GM21723 (cell line): ENCODE data around the gene TBC1D3.
"Not testable (repeated sequence)": the region's sequence is repeated elsewhere in the genome, so short reads cannot be mapped to it uniquely, and the experiment has no call there.

ENCODE experiments used
- ATAC-seq: cut with Tn5 transposase; IDR thresholded peaks from one replicate; pipeline ENCODE4 v1.9.1; 2021; ENCODE audit warnings: mild to moderate bottlenecking, moderate library complexity; ENCODE audit not compliant: unreplicated experiment

Gene TBC1D3

DNA sequence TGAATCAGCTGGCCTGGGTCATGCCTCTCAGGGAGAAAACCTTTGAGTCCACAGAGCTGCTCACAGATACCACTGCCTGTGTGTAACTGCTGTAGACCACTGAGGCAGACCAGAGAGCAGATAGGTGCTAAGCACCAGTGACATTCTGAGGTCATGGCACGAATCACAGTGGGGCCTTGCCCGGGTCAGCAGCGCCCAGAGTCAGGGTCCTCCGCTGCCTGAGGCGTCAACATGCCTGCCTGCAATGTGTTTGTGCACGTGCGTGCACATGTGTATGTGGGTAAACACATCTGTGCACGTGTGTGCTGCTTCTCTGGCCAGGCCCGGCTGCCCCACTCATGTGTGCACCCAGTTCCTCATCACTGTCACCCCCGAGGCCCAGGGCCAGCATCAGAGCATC lies at the start of gene TBC1D3:
TSS of gene TBC1D3 (minus strand) at position 101 of the 400 bp plus-strand sequence. CDS start 1,526 bp downstream, outside the sequence.
- not testable (repeated sequence) for ATAC-seq

DNA sequence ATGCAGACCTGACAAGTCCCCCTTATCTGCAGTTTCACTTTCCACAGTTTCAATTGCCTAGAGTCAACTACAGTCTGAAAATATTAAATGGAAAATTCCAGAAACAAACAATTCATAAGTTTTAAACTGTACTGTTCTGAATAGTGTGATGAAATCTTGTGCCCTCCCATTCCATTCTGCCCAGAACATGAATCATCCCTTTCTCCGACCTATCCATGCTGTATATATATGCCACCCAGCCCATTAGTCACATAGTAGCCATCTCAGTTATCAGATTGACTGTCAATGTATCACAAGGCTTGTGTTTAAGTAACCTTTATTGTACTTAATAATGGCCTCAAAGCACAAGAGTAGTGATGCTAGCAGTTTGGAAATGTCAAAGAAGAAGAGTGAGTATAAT lies 40.4 kb upstream of the TBC1D3 start:
- not testable (repeated sequence) for ATAC-seq

GRCh38 chr17:38225844-38226495 lies 33.6 kb upstream of the TBC1D3 start:
- not testable (repeated sequence) for ATAC-seq

GRCh38 chr17:38220867-38221266 lies 28.5 kb upstream of the TBC1D3 start:
- ATAC-seq = not testable (repeated sequence)

DNA sequence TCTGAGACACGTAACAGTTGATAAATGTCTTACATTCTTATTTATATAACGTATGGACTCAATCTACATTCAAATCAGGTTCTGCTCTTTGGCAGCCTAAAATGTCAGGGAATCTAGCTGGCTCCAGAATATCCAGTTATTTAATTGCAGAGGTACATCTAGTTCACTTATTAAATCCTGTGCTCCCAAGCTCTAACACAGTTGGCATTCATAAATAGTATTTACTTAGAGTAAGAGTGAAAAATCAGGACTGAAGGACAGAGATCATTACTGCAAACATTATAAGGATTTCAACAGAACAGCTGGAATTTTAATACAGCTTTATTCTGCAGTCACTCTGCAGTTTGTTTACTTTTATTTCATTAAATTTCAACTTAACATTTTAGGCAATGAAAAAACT lies 7.9 kb upstream of the TBC1D3 start:
- ATAC-seq = not testable (repeated sequence)

DNA sequence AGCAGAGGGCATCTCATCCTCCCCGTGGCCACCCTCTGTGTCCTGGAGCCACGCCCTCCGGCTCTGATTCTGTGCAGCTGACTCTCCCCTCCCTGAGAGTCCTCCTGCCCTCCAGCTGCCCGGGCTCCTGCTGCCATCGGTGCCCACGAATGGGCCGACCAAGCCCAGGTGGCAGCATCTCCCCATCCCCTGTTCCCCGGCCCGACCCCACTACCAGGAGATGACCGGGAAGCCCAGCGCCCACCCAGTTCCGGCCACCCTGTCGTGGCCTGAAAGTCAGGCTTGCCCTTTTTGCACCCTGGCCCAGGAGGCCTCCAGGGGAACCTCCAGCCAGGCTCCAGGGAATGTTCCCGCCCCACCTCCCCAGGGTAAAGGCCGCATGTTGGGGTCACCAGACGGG lies 57.5 kb downstream of the TBC1D3 start:
- not testable (repeated sequence) for ATAC-seq
